ENCODE measurements around the gene RELB. TPM values are rescaled to one million over a fixed set of nuclear protein-coding genes. Genes with fewer than 3 reads are reported as not detected.

RELB gene
- total RNA-seq, 1 experiment from 2014 or later, result 11.9 TPM

- peaks cover 17% of the 10 kb centered on the region for H3K36me3 ChIP-seq (ENCODE audit: insufficient read depth, low read length, poor library complexity, severe bottlenecking)
- no peak overlapping the region for H3K27ac ChIP-seq (ENCODE audit: low read depth, low read length, poor library complexity, severe bottlenecking)
- no peak for DNase-seq (ENCODE audit: low spot score)
- intact Hi-C loops (cut with micrococcal nuclease; ENCODE audit: unreplicated experiment), result no loop called here
- ChIA-PET CTCF (no interaction called here), POLR2A (ENCODE audit: low non-redundant PET) (no interaction called here)
- TF ChIP-seq CTCF (conservative IDR thresholded peaks at IDR 0.05; ENCODE audit: low read depth, low read length), result no peak
- TF ChIP-seq EZH2 (IDR thresholded peaks at IDR 0.05; ENCODE audit: borderline replicate concordance, low read depth, low read length, poor library complexity, severe bottlenecking), result no peak
- H3K4me1 ChIP-seq (ENCODE audit: insufficient read depth, low read length, poor library complexity, severe bottlenecking), result no peaks in the 10 kb centered on the region
- H3K4me3 ChIP-seq (ENCODE audit: low read depth, low read length, poor library complexity, severe bottlenecking), result no peak overlapping the region
- H3K9me3 ChIP-seq (ENCODE audit: low read depth, low read length, poor library complexity, severe bottlenecking), result no peaks in the 10 kb centered on the region
- BruUV-seq (replicated peaks), result no TSS peak
- H3K27me3 ChIP-seq (replicated peaks; ENCODE audit: insufficient read depth, low read depth, low read length, poor library complexity), result no peaks in the 10 kb centered on the region
These were observed 10.3 kb upstream of the RELB start for GRCh38 chr19:44990966-44991365.

- peaks cover 13% of the 10 kb centered on the region for H3K36me3 ChIP-seq (ENCODE audit: insufficient read depth, low read length, poor library complexity, severe bottlenecking)
- ChIA-PET CTCF (no interaction called here), POLR2A (ENCODE audit: low non-redundant PET) (no interaction called here)
- intact Hi-C loops (cut with micrococcal nuclease; ENCODE audit: unreplicated experiment), result no loop called here
- no peaks in the 10 kb centered on the region for H3K9me3 ChIP-seq (ENCODE audit: low read depth, low read length, poor library complexity, severe bottlenecking)
- H3K4me1 ChIP-seq (ENCODE audit: insufficient read depth, low read length, poor library complexity, severe bottlenecking), result no peaks in the 10 kb centered on the region
- H3K4me3 ChIP-seq (ENCODE audit: low read depth, low read length, poor library complexity, severe bottlenecking), result no peak overlapping the region
- no peak for DNase-seq (ENCODE audit: low spot score)
- no peak for TF ChIP-seq CTCF (conservative IDR thresholded peaks at IDR 0.05; ENCODE audit: low read depth, low read length)
- TF ChIP-seq EZH2 (IDR thresholded peaks at IDR 0.05; ENCODE audit: borderline replicate concordance, low read depth, low read length, poor library complexity, severe bottlenecking), result no peak
- no peaks in the 10 kb centered on the region for H3K27me3 ChIP-seq (replicated peaks; ENCODE audit: insufficient read depth, low read depth, low read length, poor library complexity)
- BruUV-seq (replicated peaks), result TSS peak; percentile 48
- no peak overlapping the region for H3K27ac ChIP-seq (ENCODE audit: low read depth, low read length, poor library complexity, severe bottlenecking)
These were observed 8.7 kb upstream of the RELB start for GRCh38 chr19:44992336-44993163.

- Histone ChIP-seq H3K27ac (ENCODE audit: low read depth, low read length, poor library complexity, severe bottlenecking) (no peak overlapping the region), H3K36me3 (ENCODE audit: insufficient read depth, low read length, poor library complexity, severe bottlenecking) (peaks cover 13% of the 10 kb centered on the region), H3K4me1 (ENCODE audit: insufficient read depth, low read length, poor library complexity, severe bottlenecking) (no peaks in the 10 kb centered on the region), H3K4me3 (ENCODE audit: low read depth, low read length, poor library complexity, severe bottlenecking) (no peak overlapping the region), H3K27me3 (replicated peaks; ENCODE audit: insufficient read depth, low read depth, low read length, poor library complexity) (no peaks in the 10 kb centered on the region), H3K9me3 (ENCODE audit: low read depth, low read length, poor library complexity, severe bottlenecking) (no peaks in the 10 kb centered on the region)
- ChIA-PET CTCF (no interaction called here), POLR2A (ENCODE audit: low non-redundant PET) (no interaction called here)
- DNase-seq (ENCODE audit: low spot score), result no peak
- no peak for TF ChIP-seq CTCF (conservative IDR thresholded peaks at IDR 0.05; ENCODE audit: low read depth, low read length)
- no peak for TF ChIP-seq EZH2 (IDR thresholded peaks at IDR 0.05; ENCODE audit: borderline replicate concordance, low read depth, low read length, poor library complexity, severe bottlenecking)
- no TSS peak for BruUV-seq (replicated peaks)
- intact Hi-C loops (cut with micrococcal nuclease; ENCODE audit: unreplicated experiment), result no loop called here
These were observed 7.7 kb upstream of the RELB start for GRCh38 chr19:44993526-44993925.

Measured in A673 (cell line).